WTC11 (cell line): Measurements from ENCODE around the gene BCAM.

Experiments
- CBFB ChIP-seq: sonication (generic); formaldehyde crosslinking; IDR thresholded peaks from 2 replicates; pipeline ENCODE4 v1.8.1; 2022; ENCODE audit warnings: mild to moderate bottlenecking, low read depth, missing genetic modification reagents
- GRHL2 ChIP-seq: fragments of 250-450 bp; sonication (Bioruptor Pico); IDR thresholded peaks from 2 replicates; pipeline ENCODE4 v1.8.0; 2022; ENCODE audit warnings: mild to moderate bottlenecking, moderate library complexity; ENCODE audit not compliant: insufficient replicate concordance, severe bottlenecking
- ZNF317 ChIP-seq: sonication (generic); formaldehyde crosslinking; IDR thresholded peaks from 2 replicates; pipeline ENCODE4 v1.8.1; 2023; ENCODE audit warnings: low read depth, mild to moderate bottlenecking, moderate library complexity, missing genetic modification reagents, borderline replicate concordance
- TF ChIP-seq, protein P1 (sequence below): fragments of 200-600 bp; IDR thresholded peaks from 2 replicates; pipeline ENCODE4 v1.8.0; 2022; ENCODE audit warnings: antibody characterized with exemption
- TF ChIP-seq, protein P2 (sequence below): sonication (generic); formaldehyde crosslinking; IDR thresholded peaks from 2 replicates; pipeline ENCODE4 v1.8.1; 2023; ENCODE audit warnings: mild to moderate bottlenecking, missing genetic modification reagents
- TF ChIP-seq, protein P3 (sequence below): sonication (generic); formaldehyde crosslinking; IDR thresholded peaks from 2 replicates; pipeline ENCODE4 v1.8.1; 2023; ENCODE audit warnings: mild to moderate bottlenecking, missing genetic modification reagents, moderate library complexity

DNA sequence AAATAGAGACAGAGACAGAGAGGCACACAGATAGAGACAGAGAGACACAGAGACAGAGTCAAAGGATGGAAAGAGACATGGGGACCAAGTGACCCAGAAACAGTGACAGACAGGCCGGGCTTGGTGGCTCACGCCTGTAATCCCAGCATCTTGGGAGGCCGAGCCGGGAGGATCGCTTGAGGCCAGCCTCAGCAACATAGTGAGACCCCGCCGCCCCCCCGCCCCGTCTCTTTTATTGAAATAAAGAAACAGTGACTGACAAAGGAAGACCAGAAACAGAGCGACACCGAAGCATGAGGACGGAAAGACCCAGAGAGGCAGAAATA is 36.3 kb downstream of the BCAM start:
- TF ChIP-seq GRHL2 (CRISPR knock-in tag) (no peak), ZNF317 (CRISPR knock-in tag) (no peak), CBFB (CRISPR knock-in tag) (no peak)
- TF ChIP-seq, protein P1, sequence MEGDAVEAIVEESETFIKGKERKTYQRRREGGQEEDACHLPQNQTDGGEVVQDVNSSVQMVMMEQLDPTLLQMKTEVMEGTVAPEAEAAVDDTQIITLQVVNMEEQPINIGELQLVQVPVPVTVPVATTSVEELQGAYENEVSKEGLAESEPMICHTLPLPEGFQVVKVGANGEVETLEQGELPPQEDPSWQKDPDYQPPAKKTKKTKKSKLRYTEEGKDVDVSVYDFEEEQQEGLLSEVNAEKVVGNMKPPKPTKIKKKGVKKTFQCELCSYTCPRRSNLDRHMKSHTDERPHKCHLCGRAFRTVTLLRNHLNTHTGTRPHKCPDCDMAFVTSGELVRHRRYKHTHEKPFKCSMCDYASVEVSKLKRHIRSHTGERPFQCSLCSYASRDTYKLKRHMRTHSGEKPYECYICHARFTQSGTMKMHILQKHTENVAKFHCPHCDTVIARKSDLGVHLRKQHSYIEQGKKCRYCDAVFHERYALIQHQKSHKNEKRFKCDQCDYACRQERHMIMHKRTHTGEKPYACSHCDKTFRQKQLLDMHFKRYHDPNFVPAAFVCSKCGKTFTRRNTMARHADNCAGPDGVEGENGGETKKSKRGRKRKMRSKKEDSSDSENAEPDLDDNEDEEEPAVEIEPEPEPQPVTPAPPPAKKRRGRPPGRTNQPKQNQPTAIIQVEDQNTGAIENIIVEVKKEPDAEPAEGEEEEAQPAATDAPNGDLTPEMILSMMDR, result no peak
- TF ChIP-seq, protein P2, sequence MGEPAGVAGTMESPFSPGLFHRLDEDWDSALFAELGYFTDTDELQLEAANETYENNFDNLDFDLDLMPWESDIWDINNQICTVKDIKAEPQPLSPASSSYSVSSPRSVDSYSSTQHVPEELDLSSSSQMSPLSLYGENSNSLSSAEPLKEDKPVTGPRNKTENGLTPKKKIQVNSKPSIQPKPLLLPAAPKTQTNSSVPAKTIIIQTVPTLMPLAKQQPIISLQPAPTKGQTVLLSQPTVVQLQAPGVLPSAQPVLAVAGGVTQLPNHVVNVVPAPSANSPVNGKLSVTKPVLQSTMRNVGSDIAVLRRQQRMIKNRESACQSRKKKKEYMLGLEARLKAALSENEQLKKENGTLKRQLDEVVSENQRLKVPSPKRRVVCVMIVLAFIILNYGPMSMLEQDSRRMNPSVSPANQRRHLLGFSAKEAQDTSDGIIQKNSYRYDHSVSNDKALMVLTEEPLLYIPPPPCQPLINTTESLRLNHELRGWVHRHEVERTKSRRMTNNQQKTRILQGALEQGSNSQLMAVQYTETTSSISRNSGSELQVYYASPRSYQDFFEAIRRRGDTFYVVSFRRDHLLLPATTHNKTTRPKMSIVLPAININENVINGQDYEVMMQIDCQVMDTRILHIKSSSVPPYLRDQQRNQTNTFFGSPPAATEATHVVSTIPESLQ, result no peak
- TF ChIP-seq, protein P3, sequence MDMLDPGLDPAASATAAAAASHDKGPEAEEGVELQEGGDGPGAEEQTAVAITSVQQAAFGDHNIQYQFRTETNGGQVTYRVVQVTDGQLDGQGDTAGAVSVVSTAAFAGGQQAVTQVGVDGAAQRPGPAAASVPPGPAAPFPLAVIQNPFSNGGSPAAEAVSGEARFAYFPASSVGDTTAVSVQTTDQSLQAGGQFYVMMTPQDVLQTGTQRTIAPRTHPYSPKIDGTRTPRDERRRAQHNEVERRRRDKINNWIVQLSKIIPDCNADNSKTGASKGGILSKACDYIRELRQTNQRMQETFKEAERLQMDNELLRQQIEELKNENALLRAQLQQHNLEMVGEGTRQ (CRISPR knock-in tag), result no peak
